ENCODE measurements around the gene SPATA6L. TPM values are rescaled to one million over a fixed set of nuclear protein-coding genes. Genes with fewer than 3 reads are reported as not detected.

SPATA6L gene
- total RNA-seq (2021) = 5.9 and 7.1 TPM in 2 replicates
- percentile 52 among the genes with signal in this experiment for Bru-seq, nascent RNA
- percentile 56 among the genes with signal in this experiment for BruChase-seq, experiment 1, labeled RNA remaining after a 2-hour chase
- percentile 35 among the genes with signal in this experiment for BruChase-seq, experiment 2, labeled RNA remaining after a 6-hour chase
- long read RNA-seq, partial matches to known transcripts = 0 of 5 reads
- long read RNA-seq, other reads (novel, unspliced or antisense) = 5 of 5 reads

- no peak within 1 kb of the TSS for H3K27ac ChIP-seq
- peaks cover 23% of the 10 kb centered on the region for H3K79me2 ChIP-seq (ENCODE audit: low read depth)
- TSS peak; percentile 27 for BruUV-seq (replicated peaks)
- POLR2A ChIA-PET (ENCODE audit: unreplicated experiment) = interaction anchor here (0.6 kb wide), 2 partner anchors 10 to 1106 kb away, joined by 5 to 7 read pairs; no protein-coding TSS in a partner anchor
- H4K20me1 ChIP-seq (ENCODE audit: insufficient read depth) = no peaks in the 10 kb centered on the region
- peaks cover 3% of the 10 kb centered on the region; the same call in 1 of the 2 replicates for H3F3A ChIP-seq (ENCODE audit: insufficient read depth, low read depth)
- intact Hi-C loops (cut with micrococcal nuclease; ENCODE audit: unreplicated experiment) = no loop called here
- H3K4me1 ChIP-seq (replicated peaks; ENCODE audit: insufficient read depth) = peaks cover 41% of the 10 kb centered on the region
- no peaks in the 10 kb centered on the region for H3K27me3 ChIP-seq (ENCODE audit: insufficient read depth, low read depth)
- no peak for TF ChIP-seq CTCF (conservative IDR thresholded peaks at IDR 0.05)
- no peak for TF ChIP-seq EZH2 (IDR thresholded peaks at IDR 0.05; ENCODE audit: low read depth)
- no peaks in the 10 kb centered on the region for H3K9me3 ChIP-seq (ENCODE audit: insufficient read depth, low read depth)
- peak within 1 kb of the TSS; percentile 82 for H2AFZ ChIP-seq
- peak within 1 kb of the TSS; percentile 96 for H3K4me2 ChIP-seq
- CTCF ChIA-PET = interaction anchor here (0.7 kb wide), 1 partner anchor 36 kb away, joined by 3 read pairs; no protein-coding TSS in a partner anchor
- peak within 1 kb of the TSS; percentile 55 for H3K4me3 ChIP-seq
- H3K36me3 ChIP-seq (ENCODE audit: low read depth) = no peaks in the 10 kb centered on the region
- peak in 1 of 2 experiments; percentile 38 for DNase-seq
- no peaks in the 10 kb centered on the region for H3K9me2 ChIP-seq (ENCODE audit: insufficient read depth)
Observed at GRCh38 chr9:4666042-4666699, at the start of gene SPATA6L. Gene SPATA6L, minus strand, starts transcription at chr9:4666480. Its CDS starts 230 bp downstream, at chr9:4666250.

GRCh38 chr9:4714266-4715016 lies 48.2 kb upstream of the SPATA6L start:
- Histone ChIP-seq H3K9me2 (ENCODE audit: insufficient read depth) (no peaks in the 10 kb centered on the region), H2AFZ (no peak overlapping the region), H4K20me1 (ENCODE audit: insufficient read depth) (no peaks in the 10 kb centered on the region), H3K9me3 (ENCODE audit: insufficient read depth, low read depth) (no peaks in the 10 kb centered on the region; the same call in 1 of the 2 replicates), H3K27me3 (ENCODE audit: insufficient read depth, low read depth) (no peaks in the 10 kb centered on the region), H3F3A (ENCODE audit: insufficient read depth, low read depth) (peaks cover 11% of the 10 kb centered on the region; the same call in 1 of the 2 replicates), H3K79me2 (ENCODE audit: low read depth) (no peaks in the 10 kb centered on the region), H3K4me3 (no peak overlapping the region), H3K36me3 (ENCODE audit: low read depth) (peaks cover 10% of the 10 kb centered on the region; the same call in 1 of the 2 replicates), H3K27ac (no peak overlapping the region), H3K4me2 (no peak overlapping the region), H3K4me1 (replicated peaks; ENCODE audit: insufficient read depth) (no peaks in the 10 kb centered on the region)
- TF ChIP-seq EZH2 (IDR thresholded peaks at IDR 0.05; ENCODE audit: low read depth) = no peak
- no peak for TF ChIP-seq CTCF (conservative IDR thresholded peaks at IDR 0.05)
- POLR2A ChIA-PET (ENCODE audit: unreplicated experiment) = no interaction called here
- intact Hi-C loops (cut with micrococcal nuclease; ENCODE audit: unreplicated experiment) = no loop called here
- CTCF ChIA-PET = no interaction called here
- no TSS peak for BruUV-seq (replicated peaks)
- DNase-seq = no peak

GRCh38 chr9:4713849-4714248 lies 47.6 kb upstream of the SPATA6L start:
- TF ChIP-seq EZH2 (IDR thresholded peaks at IDR 0.05; ENCODE audit: low read depth) (no peak), CTCF (conservative IDR thresholded peaks at IDR 0.05) (no peak)
- peaks cover 10% of the 10 kb centered on the region; the same call in 1 of the 2 replicates for H3K36me3 ChIP-seq (ENCODE audit: low read depth)

More at GRCh38 chr9:4713849-4714248, 47.6 kb upstream of the SPATA6L start:
- intact Hi-C loops (cut with micrococcal nuclease; ENCODE audit: unreplicated experiment) = no loop called here
- Histone ChIP-seq H4K20me1 (ENCODE audit: insufficient read depth) (no peaks in the 10 kb centered on the region), H3K27me3 (ENCODE audit: insufficient read depth, low read depth) (no peaks in the 10 kb centered on the region), H3K4me1 (replicated peaks; ENCODE audit: insufficient read depth) (no peaks in the 10 kb centered on the region), H2AFZ (no peak overlapping the region), H3K9me2 (ENCODE audit: insufficient read depth) (no peaks in the 10 kb centered on the region), H3F3A (ENCODE audit: insufficient read depth, low read depth) (peaks cover 11% of the 10 kb centered on the region; the same call in 1 of the 2 replicates), H3K4me3 (no peak overlapping the region), H3K79me2 (ENCODE audit: low read depth) (no peaks in the 10 kb centered on the region), H3K9me3 (ENCODE audit: insufficient read depth, low read depth) (no peaks in the 10 kb centered on the region; the same call in 1 of the 2 replicates), H3K27ac (no peak overlapping the region), H3K4me2 (no peak overlapping the region)
- ChIA-PET POLR2A (ENCODE audit: unreplicated experiment) (no interaction called here), CTCF (no interaction called here)
- no peak for DNase-seq
- no TSS peak for BruUV-seq (replicated peaks)
